Measurements from ENCODE around the gene GPR157. TPM values are rescaled to one million over a fixed set of nuclear protein-coding genes. Genes with fewer than 3 reads are reported as not detected.
"Not testable (repeated sequence)": the region's sequence is repeated elsewhere in the genome, so short reads cannot be mapped to it uniquely, and the experiment has no call there.

The GPR157 gene
- polyA plus RNA-seq, 3 donors = 0.56 to 1.1 (median 0.72) TPM

- peaks cover 23 to 44% of the 10 kb centered on the region in 2 donors for H3K4me1 ChIP-seq (ENCODE audit: control insufficient read depth in 1 of 2, insufficient read depth in 2 of 2, low read length in 2 of 2)
- H3K27ac ChIP-seq (ENCODE audit: low read depth in 1 of 2, low read length in 2 of 2) = no peak overlapping the region
- no peak overlapping the region for H3K4me2 ChIP-seq (replicated peaks; ENCODE audit: extremely low read depth, low read length, poor library complexity, severe bottlenecking)
- no peaks in the 10 kb centered on the region for H3K9me3 ChIP-seq (replicated peaks in 1 of 2; ENCODE audit: control insufficient read depth in 1 of 2, insufficient read depth in 1 of 2, low read length in 2 of 2)
- H3K27me3 ChIP-seq (ENCODE audit: control insufficient read depth in 2 of 2, insufficient read depth in 2 of 2, low read length in 2 of 2) = peaks cover 0 to 14% of the 10 kb centered on the region in 2 donors
- Mint-ChIP-seq H3K27me3 (ENCODE audit: low read depth in 3 of 3) (peaks cover 7 to 11% (median 9%) of the 10 kb centered on the region in 3 donors), H3K36me3 (peaks cover 0 to 4% of the 10 kb centered on the region in 2 donors), H3K27ac (no peak overlapping the region), H3K4me1 (peaks cover 38% of the 10 kb centered on the region), H3K4me3 (no peak overlapping the region), H3K9me3 (peaks cover 0 to 1% (median 0%) of the 10 kb centered on the region in 7 donors)
- intact Hi-C loops (cut with micrococcal nuclease) = loop anchor here in 1 of 2 donors (5.0 kb wide), 1 partner anchor 111 kb away; no protein-coding TSS in a partner anchor
- no peaks in the 10 kb centered on the region for H3K36me3 ChIP-seq (replicated peaks in 1 of 2; ENCODE audit: control insufficient read depth in 1 of 2, insufficient read depth in 2 of 2, low read length in 2 of 2)
- no peak overlapping the region for H2AFZ ChIP-seq (ENCODE audit: insufficient read depth, low read depth, low read length, poor library complexity, severe bottlenecking)
- no peak overlapping the region for H3K9ac ChIP-seq (ENCODE audit: insufficient read depth, low read length, poor library complexity, severe bottlenecking)
- 83% methylated on average over 1 of the region's 2 CpGs for WGBS (ENCODE audit: insufficient coverage)
- H3K4me3 ChIP-seq (replicated peaks in 1 of 3; ENCODE audit: low read depth in 2 of 3, low read length in 3 of 3) = no peak overlapping the region
- no peaks in the 10 kb centered on the region for H4K20me1 ChIP-seq (ENCODE audit: insufficient read depth, low read length)
- no peaks in the 10 kb centered on the region for H3K79me2 ChIP-seq (ENCODE audit: insufficient read depth, low read length)
- no peak for TF ChIP-seq CTCF (IDR thresholded peaks at IDR 0.05)
- no peak for DNase-seq
Measured at GRCh38 chr1:9126511-9126910, 2.4 kb downstream of the GPR157 start.

GRCh38 chr1:9125847-9126246 is 3.1 kb downstream of the GPR157 start:
- Mint-ChIP-seq H3K27me3 (ENCODE audit: low read depth in 3 of 3) (peaks cover 7 to 11% (median 9%) of the 10 kb centered on the region in 3 donors), H3K4me1 (peaks cover 34% of the 10 kb centered on the region)
- not testable (repeated sequence) for H3K36me3 ChIP-seq (replicated peaks in 1 of 2; ENCODE audit: control insufficient read depth in 1 of 2, insufficient read depth in 2 of 2, low read length in 2 of 2); H3K36me3 Mint-ChIP-seq; H3K4me2 ChIP-seq (replicated peaks; ENCODE audit: extremely low read depth, low read length, poor library complexity, severe bottlenecking); H3K9me3 ChIP-seq (replicated peaks in 1 of 2; ENCODE audit: control insufficient read depth in 1 of 2, insufficient read depth in 1 of 2, low read length in 2 of 2); H3K9ac ChIP-seq (ENCODE audit: insufficient read depth, low read length, poor library complexity, severe bottlenecking); H2AFZ ChIP-seq (ENCODE audit: insufficient read depth, low read depth, low read length, poor library complexity, severe bottlenecking); H3K4me3 ChIP-seq (replicated peaks in 1 of 3; ENCODE audit: low read depth in 2 of 3, low read length in 3 of 3); H3K27ac Mint-ChIP-seq; H3K9me3 Mint-ChIP-seq; DNase-seq; H3K27ac ChIP-seq (ENCODE audit: low read depth in 1 of 2, low read length in 2 of 2); H4K20me1 ChIP-seq (ENCODE audit: insufficient read depth, low read length); H3K79me2 ChIP-seq (ENCODE audit: insufficient read depth, low read length); H3K4me3 Mint-ChIP-seq
- peaks cover 0 to 14% of the 10 kb centered on the region in 2 donors for H3K27me3 ChIP-seq (ENCODE audit: control insufficient read depth in 2 of 2, insufficient read depth in 2 of 2, low read length in 2 of 2)
- no CpG with 5 or more reads among the region's 9 CpGs for WGBS (ENCODE audit: insufficient coverage)
- intact Hi-C loops (cut with micrococcal nuclease) = loop anchor here in 1 of 2 donors (5.0 kb wide), 1 partner anchor 111 kb away; no protein-coding TSS in a partner anchor
- peaks cover 20 to 41% of the 10 kb centered on the region in 2 donors for H3K4me1 ChIP-seq (ENCODE audit: control insufficient read depth in 1 of 2, insufficient read depth in 2 of 2, low read length in 2 of 2)
